Liver (tissue), 9 donors: Measurements from ENCODE around the gene ANAPC7. TPM values are rescaled to one million over a fixed set of nuclear protein-coding genes. Genes with fewer than 3 reads are reported as not detected.

Source experiments
- DNase-seq: peaks from one replicate; pipeline ENCODE4 v3.0.0-alpha.2; 2017; ENCODE audit warnings: low spot score
- H3K27ac ChIP-seq, 2 donors: one replicate each; pipeline ENCODE4 v1.7.0; 2013; ENCODE audit warnings: inconsistent platforms in 2 of 2, low read length in 2 of 2, control low read depth in 1 of 2, low read depth in 1 of 2, mild to moderate bottlenecking in 1 of 2
- H3K27me3 ChIP-seq, 4 donors: one replicate each; pipeline versions ENCODE4 v1.6.1 to v1.7.0; 2013; ENCODE audit warnings: low read length in 3 of 4, inconsistent platforms in 1 of 4, mild to moderate bottlenecking in 1 of 4, moderate library complexity in 1 of 4; ENCODE audit not compliant: control insufficient read depth in 4 of 4, insufficient read depth in 4 of 4
- H3K36me3 ChIP-seq, 4 donors: one replicate each; pipeline versions ENCODE4 v1.6.1 to v1.7.0; 2013; ENCODE audit warnings: low read length in 3 of 4, mild to moderate bottlenecking in 3 of 4, low read depth in 1 of 4, moderate library complexity in 1 of 4; ENCODE audit not compliant: control insufficient read depth in 4 of 4, insufficient read depth in 3 of 4
- H3K4me1 ChIP-seq, 4 donors: one replicate each; pipeline versions ENCODE4 v1.6.1 to v1.7.0; 2013; ENCODE audit warnings: low read length in 3 of 4, mild to moderate bottlenecking in 3 of 4, moderate library complexity in 1 of 4; ENCODE audit not compliant: control insufficient read depth in 4 of 4, insufficient read depth in 4 of 4
- H3K4me3 ChIP-seq, 3 donors: one replicate each; pipeline versions ENCODE4 v1.6.1 to v1.7.0; 2013; ENCODE audit warnings: low read length in 3 of 3, control low read depth in 1 of 3, low read depth in 1 of 3, mild to moderate bottlenecking in 1 of 3
- H3K9ac ChIP-seq, 2 donors: one replicate each; pipeline ENCODE4 v1.7.0; 2013; ENCODE audit warnings: low read length in 2 of 2, mild to moderate bottlenecking in 2 of 2, moderate library complexity in 2 of 2, control low read depth in 1 of 2, low read depth in 1 of 2
- H3K9me3 ChIP-seq, 4 donors: one replicate each; pipeline versions ENCODE4 v1.6.1 to v1.7.0; 2013; ENCODE audit warnings: low read length in 3 of 4; ENCODE audit not compliant: control insufficient read depth in 4 of 4
- ATF3 ChIP-seq: IDR thresholded peaks from 2 replicates; pipeline ENCODE4 v1.6.1; 2016; ENCODE audit warnings: antibody characterized with exemption
- CTCF ChIP-seq: fragments of 150-350 bp; IDR thresholded peaks from 2 replicates; pipeline ENCODE4 v1.5.1; 2017; ENCODE audit warnings: improper control_type of control experiment, low read depth, low read length; ENCODE audit not compliant: missing input control
- EGR1 ChIP-seq, 2 donors: IDR thresholded peaks; 2 replicates each; pipeline ENCODE4 v1.6.1; 2016 to 2018; ENCODE audit warnings: antibody characterized with exemption in 2 of 2, low read depth in 2 of 2
- FOXA1 ChIP-seq: IDR thresholded peaks from 2 replicates; pipeline ENCODE4 v1.6.1; 2016; ENCODE audit warnings: antibody characterized with exemption
- FOXA2 ChIP-seq: IDR thresholded peaks from 2 replicates; pipeline ENCODE4 v1.6.1; 2016; ENCODE audit warnings: antibody characterized with exemption
- GABPA ChIP-seq, 2 donors: IDR thresholded peaks in 1 of 2; conservative IDR thresholded peaks in 1 of 2; 2 replicates each; pipeline ENCODE4 v1.6.1; 2016; ENCODE audit warnings: antibody characterized with exemption in 2 of 2, mild to moderate bottlenecking in 1 of 2, moderate library complexity in 1 of 2
- HNF4A ChIP-seq, 2 donors: conservative IDR thresholded peaks; 2 replicates each; pipeline ENCODE4 v1.6.1; 2016; ENCODE audit warnings: antibody characterized with exemption in 2 of 2, mild to moderate bottlenecking in 2 of 2
- HNF4G ChIP-seq: IDR thresholded peaks from 2 replicates; pipeline ENCODE4 v1.6.1; 2016; ENCODE audit warnings: antibody characterized with exemption
- JUND ChIP-seq, 2 donors: IDR thresholded peaks; 2 replicates each; pipeline ENCODE4 v1.6.1; 2016; ENCODE audit warnings: antibody characterized with exemption in 2 of 2
- MAX ChIP-seq: IDR thresholded peaks from 2 replicates; pipeline ENCODE4 v1.6.1; 2016; ENCODE audit warnings: antibody characterized with exemption
- NR2F2 ChIP-seq: IDR thresholded peaks from 2 replicates; pipeline ENCODE4 v1.6.1; 2016; ENCODE audit warnings: antibody characterized with exemption
- RAD21 ChIP-seq, 2 donors: IDR thresholded peaks; 2 replicates each; pipeline ENCODE4 v1.6.1; 2016; ENCODE audit warnings: antibody characterized with exemption in 2 of 2, mild to moderate bottlenecking in 2 of 2
- REST ChIP-seq: IDR thresholded peaks from 2 replicates; pipeline ENCODE4 v1.6.1; 2016; ENCODE audit warnings: antibody characterized with exemption, mild to moderate bottlenecking
- SP1 ChIP-seq: IDR thresholded peaks from 2 replicates; pipeline ENCODE4 v1.6.1; 2018; ENCODE audit warnings: antibody characterized with exemption, mild to moderate bottlenecking
- TAF1 ChIP-seq: conservative IDR thresholded peaks from 2 replicates; pipeline ENCODE4 v1.6.1; 2016; ENCODE audit warnings: antibody characterized with exemption, mild to moderate bottlenecking
- YY1 ChIP-seq: IDR thresholded peaks from 2 replicates; pipeline ENCODE4 v1.6.1; 2016; ENCODE audit warnings: antibody characterized with exemption, mild to moderate bottlenecking
- ZBTB33 ChIP-seq: IDR thresholded peaks from 2 replicates; pipeline ENCODE4 v1.6.1; 2016; ENCODE audit warnings: antibody characterized with exemption
- WGBS: extraction: QIAGEN DNeasy Blood & Tissue Kit; methylation state at CpG from one replicate; pipeline ENCODE4 v1.1.7; 2013; 5-methylcytosine and 5-hydroxymethylcytosine counted together
- polyA plus RNA-seq, 2 donors: library from polyadenylated mRNA; stranded (reverse) in 1 of 2; unstranded in 1 of 2; fragments of 200-250 nt in 1 of 2; fragments of >200 nt in 1 of 2; fragmentation: Nextera tagmentation in 1 of 2; extraction: Ambion mirVana in 1 of 2; gene quantifications; one replicate each; pipeline versions ENCODE4 v1.2.1 to v1.2.3, GENCODE V29; 2013 to 2015
- total RNA-seq, 2 donors: library from RNA; depleted of rRNA; stranded (reverse); fragments of >200 nt; gene quantifications; one replicate each; pipeline ENCODE4 v1.2.3, GENCODE V29; 2014
- donor health status: healthy.
- donor health status: healthy.
- donor health status: healthy.
- donor health status: healthy.
- donor health status: healthy.

ANAPC7 gene
- total and polyA plus RNA-seq, 4 donors = 11.4 to 21.1 (median 16.3) TPM

- H3K4me3 ChIP-seq = no peak overlapping the region
- no peaks in the 10 kb centered on the region for H3K27me3 ChIP-seq
- no peak overlapping the region for H3K9ac ChIP-seq
- 91% methylated on average over 3 of the region's 3 CpGs for WGBS
- H3K9me3 ChIP-seq = no peaks in the 10 kb centered on the region
- no peak overlapping the region for H3K27ac ChIP-seq
- H3K4me1 ChIP-seq = no peaks in the 10 kb centered on the region
- no peak for DNase-seq
- H3K36me3 ChIP-seq = peaks cover 23 to 76% (median 73%) of the 10 kb centered on the region in 4 donors
- no peak for TF ChIP-seq REST
Measured at GRCh38 chr12:110330124-110330523, 73.4 kb downstream of the ANAPC7 start.

GRCh38 chr12:110329710-110330109 lies 73.8 kb downstream of the ANAPC7 start:
- TF ChIP-seq TAF1 (no peak), CTCF (no peak), NR2F2 (no peak), FOXA2 (no peak), RAD21 (IDR thresholded peaks at IDR 0.05) (no peak), GABPA (IDR thresholded peaks at IDR 0.05 in 1 of 2, conservative IDR thresholded peaks at IDR 0.05 in 1 of 2) (no peak), ZBTB33 (no peak), EGR1 (IDR thresholded peaks at IDR 0.05; ENCODE audit: low read depth in 2 of 2) (no peak), ATF3 (no peak), HNF4A (conservative IDR thresholded peaks at IDR 0.05) (no peak), SP1 (no peak), REST (no peak), FOXA1 (no peak), YY1 (no peak), HNF4G (no peak), MAX (no peak), JUND (IDR thresholded peaks at IDR 0.05) (no peak)
- Histone ChIP-seq H3K4me3 (no peak overlapping the region), H3K27ac (no peak overlapping the region), H3K4me1 (no peaks in the 10 kb centered on the region), H3K27me3 (no peaks in the 10 kb centered on the region), H3K36me3 (peaks cover 21 to 72% (median 70%) of the 10 kb centered on the region in 4 donors), H3K9ac (no peak overlapping the region), H3K9me3 (no peaks in the 10 kb centered on the region)
- DNase-seq = no peak
- WGBS = 98% methylated on average over 4 of the region's 4 CpGs
